ENCODE measurements around the gene TATDN3. TPM values are rescaled to one million over a fixed set of nuclear protein-coding genes. Genes with fewer than 3 reads are reported as not detected.

Gene TATDN3
- total and polyA plus RNA-seq, 11 donors = 18.2 to 30.3 (median 24.1) TPM

- Histone ChIP-seq H3K4me3 (no peak overlapping the region), H3K36me3 (peaks cover 0 to 43% (median 34%) of the 10 kb centered on the region in 9 donors), H3K9me3 (no peaks in the 10 kb centered on the region), H3K27ac (no peak overlapping the region), H3K4me1 (peaks cover 0 to 5% (median 0%) of the 10 kb centered on the region in 12 donors), H3K27me3 (no peaks in the 10 kb centered on the region)
- 36 to 49% (median 45%) methylated on average over 5 of the region's 5 CpGs for WGBS, 4 donors
- ATAC-seq (peak in 2 of 4 donors; percentile 37 to 38), DNase-seq (no peak)
- intact Hi-C loops (cut with DNase I) = loop anchor here (2.0 to 10.0 kb wide), 5 partner anchors 178 to 188 kb away; no protein-coding TSS in a partner anchor
- TF ChIP-seq POLR2A (IDR thresholded peaks at IDR 0.05) (no peak), CTCF (IDR thresholded peaks at IDR 0.05) (peak in 11 of 12 donors; percentile 15 to 55 (median 35))
Observed at GRCh38 chr1:212814537-212815334, 23.0 kb downstream of the TATDN3 start.

GRCh38 chr1:212816567-212817278 is 25.0 kb downstream of the TATDN3 start:
- intact Hi-C loops (cut with DNase I) = loop anchor here in 6 of 10 donors (5.0 to 10.0 kb wide), 2 partner anchors 178 to 181 kb away; no protein-coding TSS in a partner anchor
- no peak for DNase-seq
- TF ChIP-seq CTCF (IDR thresholded peaks at IDR 0.05) = no peak
- Histone ChIP-seq H3K27ac (no peak overlapping the region), H3K36me3 (peaks cover 0 to 32% (median 21%) of the 10 kb centered on the region in 9 donors), H3K4me3 (no peak overlapping the region), H3K27me3 (no peaks in the 10 kb centered on the region), H3K4me1 (peaks cover 0 to 11% (median 0%) of the 10 kb centered on the region in 12 donors), H3K9me3 (no peaks in the 10 kb centered on the region)
- ATAC-seq = no peak
- 85 to 89% (median 86%) methylated on average over 3 of the region's 3 CpGs for WGBS, 4 donors

DNA sequence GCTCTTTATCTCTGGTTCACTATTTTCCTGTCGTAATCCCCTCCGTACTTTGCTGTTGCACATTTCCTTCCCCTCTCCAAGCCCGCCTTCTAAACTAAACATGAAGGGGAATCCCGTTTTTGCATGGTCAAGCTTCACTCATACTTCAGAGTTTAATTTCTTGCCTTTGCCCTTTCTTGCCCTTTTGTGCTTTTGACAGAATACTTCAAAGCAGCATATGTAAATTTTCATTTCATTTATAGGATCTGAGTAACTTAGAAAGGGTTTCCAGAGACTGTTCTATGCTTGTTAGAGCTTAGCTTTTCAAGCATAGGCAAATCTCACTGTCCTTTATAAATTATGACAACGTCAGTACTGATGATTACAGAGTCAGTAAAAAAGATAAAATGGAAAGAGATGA is 28.0 kb downstream of the TATDN3 start:
- peaks cover 0 to 11% (median 0%) of the 10 kb centered on the region in 12 donors for H3K4me1 ChIP-seq
- intact Hi-C loops (cut with DNase I) = loop anchor here in 6 of 10 donors (5.0 to 10.0 kb wide), 2 partner anchors 175 to 178 kb away; no protein-coding TSS in a partner anchor
- peaks cover 0 to 4% (median 0%) of the 10 kb centered on the region in 9 donors for H3K36me3 ChIP-seq
- TF ChIP-seq POLR2A (IDR thresholded peaks at IDR 0.05) (no peak), CTCF (IDR thresholded peaks at IDR 0.05) (no peak)
- H3K27me3 ChIP-seq = no peaks in the 10 kb centered on the region
- DNase-seq (no peak), ATAC-seq (no peak)
- WGBS, 4 donors = 41 to 52% (median 48%) methylated on average over 5 of the region's 5 CpGs
- H3K9me3 ChIP-seq = peaks cover 0 to 1% (median 0%) of the 10 kb centered on the region in 12 donors
- H3K4me3 ChIP-seq = peak overlapping the region in 1 of 12 donors; percentile 7
- H3K27ac ChIP-seq = no peak overlapping the region

GRCh38 chr1:212820969-212821368 is 29.3 kb downstream of the TATDN3 start:
- no peak overlapping the region for H3K27ac ChIP-seq
- ATAC-seq (no peak), DNase-seq (no peak)
- no peaks in the 10 kb centered on the region for H3K27me3 ChIP-seq
- WGBS, 4 donors = 79 to 93% (median 92%) methylated on average over 2 of the region's 2 CpGs
- peaks cover 0 to 14% (median 6%) of the 10 kb centered on the region in 12 donors for H3K9me3 ChIP-seq
- intact Hi-C loops (cut with DNase I) = no loop called here
- no peak overlapping the region for H3K4me3 ChIP-seq
- H3K4me1 ChIP-seq = peaks cover 0 to 11% (median 0%) of the 10 kb centered on the region in 12 donors
- no peak for TF ChIP-seq POLR2A (IDR thresholded peaks at IDR 0.05)
- TF ChIP-seq CTCF (IDR thresholded peaks at IDR 0.05) = no peak
- no peaks in the 10 kb centered on the region for H3K36me3 ChIP-seq
